NCI-H2171 treated with DMSO at 0.1 percent for 48 hours (cell line): ENCODE measurements around the gene FFAR3.
"Not testable (repeated sequence)": the region's sequence is repeated elsewhere in the genome, so short reads cannot be mapped to it uniquely, and the experiment has no call there.

Experiments used
- DNase-seq: peaks from one replicate; lab custom pipeline; 2025; lab: John Stamatoyannopoulos, UW

FFAR3 gene

DNA sequence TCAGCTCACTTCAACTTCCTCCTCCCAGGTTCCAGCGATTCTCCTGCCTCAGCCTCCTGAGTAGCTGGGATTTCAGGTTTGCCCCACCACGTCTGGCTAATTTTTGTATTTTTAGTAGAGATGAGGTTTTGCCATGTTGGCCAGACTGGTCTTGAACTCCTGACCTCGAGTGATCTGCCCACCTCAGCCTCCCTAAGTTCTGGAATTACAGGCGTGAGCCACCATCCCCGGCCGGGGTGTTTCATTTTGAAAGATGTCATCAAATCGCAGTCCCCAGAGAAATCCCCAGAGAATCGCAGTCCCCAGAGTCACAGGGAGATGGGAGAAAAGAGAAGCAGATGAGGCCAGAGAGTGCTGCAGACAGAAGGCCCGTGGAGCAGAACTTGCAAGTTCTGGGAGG lies 43.2 kb downstream of the FFAR3 start:
- not testable (repeated sequence) for DNase-seq

DNA sequence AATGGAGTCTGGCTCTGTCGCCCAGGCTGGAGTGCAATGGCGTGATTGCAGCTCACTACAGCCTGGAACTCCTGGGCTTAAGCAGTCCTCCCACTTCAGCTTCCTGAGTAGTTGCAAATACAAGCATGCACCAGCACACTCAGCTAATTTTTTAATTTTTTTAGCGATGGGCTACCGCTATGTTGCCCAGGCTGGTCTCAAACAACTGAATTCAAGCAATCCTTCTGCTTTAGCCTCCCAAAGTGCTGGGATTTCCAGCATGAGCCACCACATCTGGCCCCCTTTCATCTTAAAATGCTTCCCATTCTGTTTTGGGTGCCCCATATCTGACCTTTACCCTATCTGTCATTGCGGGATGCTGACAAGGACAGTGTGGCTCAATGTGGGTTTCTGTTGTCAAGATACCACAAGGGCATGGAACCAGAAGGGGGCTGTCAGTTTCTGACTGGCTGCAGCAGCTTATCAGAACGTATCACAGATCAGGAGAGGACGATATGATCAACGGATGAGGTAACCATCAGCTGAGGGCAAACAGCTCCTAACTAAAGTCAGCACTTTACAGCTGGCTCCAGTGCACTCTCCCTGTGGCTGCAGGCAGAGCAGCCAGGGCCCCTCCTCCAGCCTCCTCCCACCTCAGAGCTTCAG lies 45.0 kb downstream of the FFAR3 start:
- DNase-seq = no peak

DNA sequence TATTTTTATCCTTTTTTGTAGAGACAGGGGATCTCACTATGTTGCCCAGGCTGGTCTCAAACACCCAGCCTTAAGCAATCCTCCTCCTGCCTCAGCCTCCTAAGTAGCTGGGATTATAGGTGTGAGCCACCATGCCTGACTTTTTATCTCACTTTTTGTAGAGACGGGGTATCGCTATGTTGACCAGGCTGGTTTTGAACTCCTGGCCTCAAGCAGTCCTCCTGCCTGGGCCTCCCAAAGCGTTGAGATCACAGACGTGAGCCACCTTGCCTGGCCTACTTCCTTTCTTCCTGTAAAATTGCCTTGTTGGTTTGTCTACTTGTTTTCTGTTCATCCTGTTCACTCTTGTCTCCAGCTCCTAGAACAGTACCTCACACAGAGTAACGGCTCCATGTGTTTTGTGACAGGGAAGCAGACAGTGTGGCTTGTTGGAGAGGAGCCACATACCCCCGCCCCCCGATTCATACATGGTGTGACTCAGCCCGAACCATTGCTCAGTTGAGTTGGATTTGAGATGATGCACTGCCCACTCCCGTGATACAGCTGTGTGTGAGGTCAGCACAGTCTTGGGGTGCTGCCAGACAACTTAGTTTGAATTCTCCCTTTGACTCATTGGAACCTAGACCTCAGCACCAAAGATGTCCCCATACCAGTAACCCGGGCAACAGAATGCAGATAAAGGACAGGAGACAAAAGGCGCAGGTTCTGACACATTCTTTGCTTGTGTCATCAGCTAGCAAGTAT lies 46.8 kb downstream of the FFAR3 start:
- DNase-seq = no peak

DNA sequence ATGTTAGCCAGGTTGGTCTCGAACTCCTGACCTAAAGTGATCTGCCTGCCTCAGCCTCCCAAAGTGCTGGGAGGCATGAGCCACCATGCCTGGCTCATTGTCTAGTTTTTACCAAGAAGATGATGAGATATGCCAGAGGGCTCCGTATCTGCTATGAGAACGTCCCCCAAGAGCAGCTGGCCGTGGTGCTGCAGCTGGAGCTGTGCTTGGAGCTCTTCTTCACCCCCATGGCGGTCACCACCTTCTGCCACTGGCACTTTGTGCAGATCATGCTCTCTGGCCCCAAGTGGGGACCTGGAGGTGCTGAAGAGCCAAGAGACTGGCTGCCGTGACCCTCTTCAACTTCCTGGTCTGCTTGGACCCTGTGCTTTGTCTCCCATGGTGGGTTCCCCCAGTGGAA lies 49.4 kb downstream of the FFAR3 start:
- no peak for DNase-seq

DNA sequence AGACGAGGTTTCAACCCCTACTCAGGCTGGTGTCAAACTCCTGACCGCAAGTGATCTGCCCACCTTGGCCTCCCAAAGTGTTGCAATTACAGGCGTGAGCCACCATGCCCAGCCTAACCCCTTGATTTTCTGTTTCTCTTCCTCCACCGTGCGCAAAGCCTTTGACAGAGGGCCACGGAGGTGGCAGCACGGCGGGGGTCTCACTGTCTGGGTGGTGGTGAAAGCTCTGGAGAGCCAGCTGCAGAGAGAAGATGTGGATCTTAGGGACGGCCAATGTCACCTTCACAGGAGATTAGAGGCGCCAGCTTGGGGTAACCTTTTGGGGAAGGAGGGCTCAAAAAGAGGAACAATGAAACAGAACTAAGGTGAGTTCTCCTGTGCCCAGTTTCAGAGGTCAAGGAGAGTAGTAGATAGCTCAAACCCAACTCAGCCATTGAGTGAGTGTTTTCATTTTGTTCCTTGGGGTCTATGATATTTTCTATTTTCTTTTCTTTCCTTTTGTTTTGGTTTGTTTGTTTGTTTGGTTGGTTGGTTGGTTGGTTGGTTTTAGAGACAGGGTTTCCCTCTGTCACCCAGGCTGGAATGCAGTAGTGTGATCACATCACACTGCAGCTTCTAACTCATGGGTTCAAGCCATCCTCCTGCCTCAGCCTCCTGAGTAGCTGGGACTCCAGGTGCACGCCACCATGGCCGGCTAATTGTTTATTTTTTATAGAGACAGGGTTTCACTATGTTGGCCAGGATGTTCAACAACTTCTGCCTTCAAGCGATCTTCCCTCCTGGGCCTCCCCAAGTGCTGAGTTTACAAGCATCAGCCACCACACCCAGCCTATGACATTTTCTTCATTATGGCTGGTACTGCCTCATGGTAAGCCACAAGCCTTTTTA lies 50.3 kb downstream of the FFAR3 start:
- no peak for DNase-seq

DNA sequence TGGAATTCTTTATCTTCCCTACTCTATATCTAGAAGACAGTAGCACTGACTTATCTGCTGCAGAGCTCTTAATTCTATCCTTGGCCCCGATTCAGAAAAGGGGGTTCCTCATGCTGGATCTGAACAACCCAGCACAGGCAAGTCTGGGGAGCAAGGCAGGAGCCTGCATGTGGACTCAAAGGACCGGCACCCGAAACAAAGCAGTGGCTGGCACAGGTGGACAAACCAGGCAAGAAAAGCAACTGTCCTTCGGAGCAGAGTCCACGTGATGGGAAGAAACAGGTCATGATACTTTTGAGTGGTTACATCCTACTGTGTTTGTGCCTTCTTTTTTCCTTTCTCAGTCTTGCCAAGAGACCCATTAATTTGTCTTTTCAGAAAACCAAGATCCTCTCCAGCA lies 50.9 kb downstream of the FFAR3 start:
- no peak for DNase-seq
